Hematopoietic multipotent progenitor cell treated with erythropoietin and hydrocortisone succinate and interleukin-3 and kit ligand, for 15 days (in vitro differentiated cells): ENCODE data around the gene PPP1R9B.

Source experiments
- DNase-seq: peaks from one replicate; pipeline ENCODE4 v3.0.0-alpha.2; 2015; ENCODE audit warnings: low spot score

PPP1R9B gene

DNA sequence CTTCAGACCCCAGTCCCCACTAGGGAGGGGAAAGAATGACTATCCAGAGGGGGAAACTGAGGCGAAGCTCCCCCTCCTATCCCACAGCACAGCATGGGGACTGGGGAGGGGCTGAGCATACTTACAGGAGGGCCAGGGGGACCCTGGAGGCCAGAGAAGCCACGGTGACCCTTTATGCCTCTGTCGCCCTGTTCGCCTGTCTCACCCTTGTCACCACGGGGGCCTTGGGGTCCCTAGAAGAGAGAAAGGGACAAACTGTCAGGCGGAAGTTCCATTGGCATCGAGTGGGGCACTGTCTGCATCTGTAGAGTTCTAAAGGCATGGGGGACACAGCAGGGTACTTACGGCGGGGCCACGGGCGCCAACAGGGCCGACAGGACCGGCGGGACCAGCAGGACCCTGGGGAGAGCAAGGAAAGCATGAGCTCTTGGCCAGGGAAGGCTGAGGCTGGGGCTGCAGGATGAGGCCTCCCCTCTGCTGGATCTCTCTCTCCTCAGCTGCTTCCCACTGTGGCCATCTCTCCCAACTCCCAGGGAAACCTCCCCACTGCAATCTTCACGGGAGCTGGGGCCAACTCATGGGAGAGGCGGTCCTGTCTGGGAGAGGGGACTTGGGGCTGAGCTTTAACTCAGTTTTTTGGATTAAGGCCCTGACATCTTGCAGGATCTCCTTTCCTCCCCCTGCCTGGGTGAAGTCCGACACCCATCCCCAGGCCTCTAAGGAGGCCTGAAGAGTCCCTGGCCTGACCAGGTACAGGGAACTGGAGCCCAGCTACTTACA, 37.5 kb upstream of the PPP1R9B start:
- DNase-seq: no peak

DNA sequence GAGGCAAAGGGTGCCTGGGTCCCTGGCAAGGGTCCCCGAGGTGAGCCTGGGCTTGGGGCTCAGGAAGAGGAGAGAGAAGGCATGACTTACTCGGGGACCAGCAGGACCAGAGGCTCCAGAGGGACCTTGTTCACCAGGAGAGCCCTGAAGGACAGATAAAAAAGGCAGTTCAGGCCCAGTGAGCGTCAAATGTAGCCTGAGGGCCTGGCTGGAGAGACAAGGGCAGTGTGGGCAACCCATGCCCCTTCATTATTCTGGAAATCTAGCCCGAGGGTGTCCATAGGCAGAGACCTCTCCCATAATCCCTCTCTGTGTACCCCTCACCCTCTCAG, 36.9 kb upstream of the PPP1R9B start:
- DNase-seq: no peak

DNA sequence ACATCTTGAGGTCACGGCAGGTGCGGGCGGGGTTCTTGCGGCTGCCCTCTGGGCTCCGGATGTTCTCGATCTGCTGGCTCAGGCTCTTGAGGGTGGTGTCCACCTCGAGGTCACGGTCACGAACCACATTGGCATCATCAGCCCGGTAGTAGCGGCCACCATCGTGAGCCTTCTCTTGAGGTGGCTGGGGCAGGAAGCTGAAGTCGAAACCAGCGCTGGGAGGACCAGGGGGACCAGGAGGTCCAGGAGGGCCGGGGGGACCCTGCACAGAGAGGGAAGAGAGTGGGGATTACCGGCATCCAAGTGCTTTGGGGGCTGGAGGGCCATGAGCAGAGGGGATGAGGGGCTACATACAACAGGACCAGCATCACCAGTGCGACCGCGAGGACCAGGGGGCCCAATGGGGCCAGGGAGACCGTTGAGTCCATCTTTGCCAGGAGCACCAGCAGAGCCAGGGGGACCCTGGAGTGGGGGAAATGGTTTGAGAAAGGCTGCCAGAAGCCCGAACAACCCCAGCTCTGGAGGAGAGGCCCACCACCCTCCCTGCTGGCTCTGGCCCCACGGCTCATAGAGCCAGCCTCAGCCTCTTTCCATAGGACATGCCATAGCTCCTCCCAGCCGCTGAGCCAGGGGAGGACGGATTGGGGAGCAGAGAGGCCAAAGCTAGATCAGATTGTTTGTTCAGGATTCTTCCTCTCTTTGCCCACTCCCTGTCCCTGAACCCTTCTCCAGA, 36.4 kb upstream of the PPP1R9B start:
- DNase-seq: no peak

DNA sequence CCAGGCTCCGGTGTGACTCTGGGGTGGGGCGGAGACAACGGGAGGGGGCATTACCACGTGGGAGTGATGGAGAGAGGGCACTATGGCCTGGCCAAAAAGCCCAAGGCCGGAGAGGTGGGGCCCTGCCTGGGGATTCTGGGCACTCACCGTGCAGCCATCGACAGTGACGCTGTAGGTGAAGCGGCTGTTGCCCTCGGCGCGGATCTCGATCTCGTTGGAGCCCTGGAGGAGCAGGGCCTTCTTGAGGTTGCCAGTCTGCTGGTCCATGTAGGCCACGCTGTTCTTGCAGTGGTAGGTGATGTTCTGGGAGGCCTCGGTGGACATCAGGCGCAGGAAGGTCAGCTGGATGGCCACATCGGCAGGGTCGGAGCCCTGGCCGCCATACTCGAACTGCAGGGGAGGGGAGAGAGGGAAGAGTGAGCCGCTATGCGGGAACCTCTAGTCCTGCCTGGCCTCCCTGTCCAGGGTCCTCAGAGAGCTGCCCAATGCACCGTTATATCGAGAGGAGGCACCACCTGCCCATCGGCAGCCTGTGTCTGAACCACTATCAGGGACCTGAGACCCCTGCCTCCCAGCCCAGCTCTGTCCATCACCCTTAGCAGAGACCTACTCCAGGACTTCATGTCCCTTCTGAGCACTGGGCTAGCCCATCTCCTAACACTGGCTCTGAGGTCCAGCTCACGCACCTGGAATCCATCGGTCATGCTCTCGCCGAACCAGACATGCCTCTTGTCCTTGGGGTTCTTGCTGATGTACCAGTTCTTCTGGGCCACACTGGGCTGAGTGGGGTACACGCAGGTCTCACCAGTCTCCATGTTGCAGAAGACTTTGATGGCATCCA, 35.4 kb upstream of the PPP1R9B start:
- no peak for DNase-seq

DNA sequence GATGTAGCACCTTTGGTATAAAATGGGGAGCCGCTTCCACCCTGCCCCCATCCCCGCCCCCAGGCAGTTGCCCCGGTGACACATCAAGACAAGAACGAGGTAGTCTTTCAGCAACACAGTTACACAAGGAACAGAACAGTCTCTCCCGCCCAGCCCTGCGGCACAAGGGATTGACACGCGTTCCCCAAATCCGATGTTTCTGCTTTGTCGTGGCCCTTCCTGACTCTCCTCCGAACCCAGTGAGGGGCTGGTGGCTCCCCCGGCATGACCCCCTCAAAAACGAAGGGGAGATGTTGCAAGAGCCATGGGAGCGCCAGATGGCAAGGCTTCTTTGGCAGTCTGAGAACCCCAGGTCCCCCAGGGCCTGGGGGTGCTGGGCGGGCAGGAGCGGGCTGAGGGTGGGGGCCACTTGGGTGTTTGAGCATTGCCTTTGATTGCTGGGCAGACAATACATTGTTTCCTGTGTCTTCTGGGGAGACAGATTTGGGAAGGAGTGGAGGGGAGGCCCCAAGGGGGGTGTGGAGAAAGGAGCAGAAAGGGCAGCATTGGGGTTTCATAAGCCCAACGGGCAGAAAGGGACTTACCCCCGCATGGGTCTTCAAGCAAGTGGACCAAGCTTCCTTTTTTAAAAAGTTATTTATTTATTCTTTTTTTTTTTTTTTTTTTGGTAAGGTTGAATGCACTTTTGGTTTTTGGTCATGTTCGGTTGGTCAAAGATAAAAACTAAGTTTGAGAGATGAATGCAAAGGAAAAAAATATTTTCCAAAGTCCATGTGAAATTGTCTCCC, 34.3 kb upstream of the PPP1R9B start:
- no peak for DNase-seq

DNA sequence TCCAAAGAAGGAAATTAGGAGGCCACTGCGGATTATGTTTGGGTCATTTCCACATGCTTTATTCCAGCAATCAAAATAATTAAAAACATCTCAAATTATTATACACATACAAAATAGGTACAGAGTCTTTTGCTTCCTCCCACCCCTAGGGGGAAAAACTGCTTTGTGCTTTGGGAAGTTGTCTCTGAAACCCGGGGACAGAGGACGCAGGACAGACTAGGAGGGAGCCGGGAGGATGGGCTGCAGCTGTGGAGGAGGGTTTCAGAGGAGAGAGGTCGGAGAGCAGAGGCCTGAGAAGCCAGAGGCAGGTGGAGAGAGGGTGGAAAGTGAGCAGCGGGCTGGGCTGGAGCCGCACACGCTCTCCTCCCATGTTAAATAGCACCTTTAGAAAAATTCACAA, 33.6 kb upstream of the PPP1R9B start:
- DNase-seq: no peak

DNA sequence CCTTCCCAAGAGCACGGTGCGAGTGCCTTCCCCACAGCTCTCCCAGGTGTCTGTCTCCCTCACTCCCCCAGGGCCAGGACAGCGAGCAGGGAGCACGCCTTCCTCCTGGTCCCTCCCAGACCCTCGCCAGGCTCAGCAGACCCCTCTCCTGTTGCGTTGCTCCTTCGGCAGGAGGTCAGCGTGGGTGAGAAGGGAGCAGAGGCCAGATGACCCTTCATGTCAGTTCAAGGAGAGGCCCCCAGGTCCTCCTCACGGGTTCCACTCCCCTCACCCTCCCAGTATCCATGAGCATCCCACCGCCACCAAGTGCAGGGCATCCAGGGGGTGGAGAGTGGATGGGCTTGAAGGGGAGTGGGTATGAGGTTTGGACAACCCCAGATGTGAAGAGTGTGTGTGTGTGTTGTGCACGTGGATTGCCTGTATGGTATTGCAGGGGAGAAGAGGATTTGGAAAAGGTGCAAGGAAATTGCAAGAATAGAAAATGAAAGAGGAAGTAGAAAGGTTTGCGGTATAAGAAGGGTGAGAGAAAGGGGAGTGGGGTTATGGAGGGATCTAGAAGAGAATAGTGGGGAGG, 33.0 kb upstream of the PPP1R9B start:
- DNase-seq: no peak

DNA sequence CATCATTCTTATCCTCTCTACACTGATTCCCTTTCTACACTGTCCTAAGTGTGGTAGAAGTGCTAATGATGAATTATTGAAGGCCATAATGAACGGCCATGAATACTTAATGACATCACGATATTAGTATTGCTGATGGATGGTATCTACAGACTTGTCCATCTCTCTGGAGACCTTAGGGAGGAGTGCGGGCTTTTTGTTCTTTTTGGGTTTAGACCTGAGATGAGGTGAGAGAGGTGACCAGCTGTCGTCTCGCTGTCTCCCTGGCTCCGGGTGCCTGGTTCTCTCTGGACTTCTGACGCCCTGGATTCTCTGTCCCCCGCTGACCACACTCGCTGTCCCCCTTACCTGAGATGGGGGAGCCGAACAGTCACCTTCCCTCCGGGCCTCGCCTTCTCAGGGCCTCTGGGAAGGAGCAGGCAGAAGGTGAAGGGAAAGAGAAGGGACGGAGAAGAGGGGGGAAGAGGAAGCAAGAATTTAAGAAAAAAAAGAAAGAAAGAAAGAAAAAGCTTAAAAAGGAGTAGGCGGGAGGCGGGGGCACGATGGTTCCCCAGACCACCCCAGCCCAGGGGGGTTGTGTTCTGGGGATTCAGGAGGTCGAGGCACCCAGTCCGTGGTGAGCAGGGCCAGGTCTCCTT, 32.4 kb upstream of the PPP1R9B start:
- DNase-seq: no peak

DNA sequence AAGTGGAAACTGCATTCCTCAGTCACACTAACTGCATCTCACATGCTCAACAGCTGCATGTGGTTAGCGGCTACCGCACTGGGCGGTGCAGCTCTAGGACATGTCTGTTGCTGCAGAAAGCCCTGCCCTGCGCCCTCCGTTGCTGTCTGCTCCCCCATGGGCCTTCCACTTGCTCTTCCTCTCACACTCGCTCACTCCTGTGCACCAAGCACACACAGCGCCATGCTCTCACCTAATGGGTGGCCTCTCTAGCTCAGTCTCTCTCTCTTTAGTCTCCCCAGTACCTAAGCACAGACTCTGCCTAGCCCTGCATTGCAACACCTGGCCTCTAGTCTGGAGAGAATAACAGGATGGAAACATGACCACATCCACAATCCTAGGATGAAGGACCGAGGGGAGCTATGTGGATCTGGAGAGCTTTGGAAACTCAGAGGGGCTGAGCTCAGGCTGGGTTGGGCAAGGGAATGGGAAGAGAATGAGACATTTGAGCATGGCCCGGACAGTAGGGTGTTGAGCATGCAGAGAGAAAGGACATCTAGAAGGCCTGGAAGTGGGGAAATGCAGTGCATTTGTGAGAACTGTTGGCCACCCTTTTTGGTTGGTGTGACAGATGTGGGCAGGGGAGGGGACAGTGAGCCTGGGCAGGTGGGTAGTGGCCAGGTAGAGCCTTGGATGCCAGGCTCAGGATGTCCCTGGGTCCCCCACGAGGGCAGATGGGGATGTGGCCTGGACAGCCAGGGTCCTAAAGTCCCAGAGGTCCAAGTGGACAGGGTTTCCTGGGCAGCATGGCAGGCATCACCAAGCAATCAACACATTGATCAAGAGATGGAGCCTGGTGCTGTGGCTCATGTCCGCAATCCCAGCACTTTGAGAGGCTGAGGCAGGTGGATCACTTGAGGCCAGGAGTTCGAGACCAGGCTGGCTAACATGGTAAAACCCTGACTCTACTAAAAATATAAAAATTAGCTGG, 31.4 kb upstream of the PPP1R9B start:
- no peak for DNase-seq

DNA sequence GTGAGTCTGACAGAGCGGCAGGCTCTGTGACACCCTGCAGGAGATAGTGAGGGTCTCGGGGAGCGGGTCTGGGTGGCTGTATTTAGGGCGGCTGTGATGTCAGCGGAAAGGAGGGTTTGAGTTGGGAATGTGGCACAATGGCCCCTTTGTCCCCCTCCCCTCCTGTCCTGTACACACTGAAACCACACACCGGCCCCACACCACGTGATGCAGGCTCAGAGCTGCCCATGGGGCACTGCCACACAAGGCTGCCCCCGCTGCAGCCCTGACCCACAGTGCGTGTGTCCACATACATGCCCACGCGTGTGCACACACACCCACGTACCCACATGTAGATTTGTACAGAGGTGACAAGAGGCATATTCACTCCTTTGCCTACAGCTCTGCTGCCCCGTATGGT, 30.7 kb upstream of the PPP1R9B start:
- no peak for DNase-seq

DNA sequence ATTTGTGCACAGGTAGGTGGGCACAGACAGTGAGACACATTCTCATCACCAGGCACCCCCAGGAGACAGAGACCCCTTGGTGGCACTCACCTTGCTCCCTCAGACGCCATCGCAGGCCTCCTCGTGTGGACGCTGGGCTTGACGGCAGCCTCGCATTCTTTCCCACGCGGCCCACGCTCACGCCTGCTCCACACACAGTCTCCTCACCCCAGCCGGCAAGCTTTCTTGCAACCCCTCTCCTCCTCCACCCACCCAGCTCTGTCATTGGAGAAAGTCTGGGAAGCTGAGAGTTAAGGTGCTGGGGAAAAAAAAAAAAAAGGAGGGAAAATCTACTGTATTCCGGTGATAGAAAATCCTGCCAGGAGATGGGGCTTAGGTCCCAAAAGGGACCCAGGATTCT, 30.1 kb upstream of the PPP1R9B start:
- no peak for DNase-seq

DNA sequence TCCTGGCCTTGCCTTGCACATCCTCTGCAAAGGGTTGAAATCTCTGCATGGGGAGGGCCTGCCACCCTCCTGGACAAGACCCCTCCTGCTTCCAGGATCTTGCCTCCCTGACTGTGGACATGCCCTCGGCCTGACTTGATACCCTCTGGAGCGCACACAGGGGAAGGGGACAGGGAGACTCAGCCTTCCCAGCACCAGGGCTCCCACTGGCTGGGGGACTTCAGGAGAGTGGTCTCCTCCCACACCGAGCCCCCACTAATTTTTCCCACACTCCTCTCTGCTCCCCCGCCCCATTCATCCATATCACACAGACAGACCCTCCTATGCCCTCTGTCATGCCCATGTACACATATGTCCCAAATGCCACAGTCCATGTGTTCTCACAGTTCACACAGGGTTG, 29.6 kb upstream of the PPP1R9B start:
- DNase-seq: no peak

DNA sequence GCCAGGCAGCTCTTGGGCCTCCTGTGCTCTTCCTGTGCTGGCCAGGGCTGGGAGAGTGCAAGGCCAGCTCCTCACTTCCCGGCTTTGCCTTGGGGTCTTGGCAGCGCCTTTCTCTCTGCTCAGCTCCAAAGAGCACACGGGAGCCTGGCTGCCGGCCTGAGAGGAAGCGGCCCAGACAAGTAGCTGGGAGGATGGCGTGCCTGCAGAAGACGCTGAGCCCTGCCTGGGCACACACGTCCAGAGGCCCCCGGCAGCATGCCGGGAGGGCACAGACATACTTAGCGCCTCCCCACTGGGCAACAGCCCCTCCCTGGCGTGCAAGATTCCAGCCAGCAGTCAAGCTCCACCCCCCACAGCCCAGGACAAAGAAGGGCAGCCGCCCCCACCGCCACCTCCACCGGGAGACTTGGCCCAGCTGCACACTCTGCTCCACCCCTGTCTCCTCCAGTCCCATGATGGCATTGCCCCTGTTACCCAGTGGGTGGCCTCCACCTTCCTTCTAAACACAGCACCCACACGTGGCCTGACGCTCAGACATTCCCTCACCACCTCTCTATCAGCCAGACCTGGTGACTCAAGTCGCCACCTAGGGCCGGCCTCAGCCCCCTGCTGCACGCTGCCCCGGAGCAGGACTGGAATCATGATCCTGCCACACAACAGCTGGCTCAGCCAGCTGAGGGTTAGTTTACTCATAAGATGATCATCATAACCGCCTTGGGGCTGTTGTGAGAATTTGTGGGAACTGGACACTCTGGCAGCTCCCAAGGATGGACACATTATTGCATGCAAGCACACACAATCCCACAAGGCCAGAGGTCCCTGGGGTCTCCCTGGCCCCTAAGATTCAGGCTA, 27.7 kb upstream of the PPP1R9B start:
- DNase-seq: peak; percentile 64

DNA sequence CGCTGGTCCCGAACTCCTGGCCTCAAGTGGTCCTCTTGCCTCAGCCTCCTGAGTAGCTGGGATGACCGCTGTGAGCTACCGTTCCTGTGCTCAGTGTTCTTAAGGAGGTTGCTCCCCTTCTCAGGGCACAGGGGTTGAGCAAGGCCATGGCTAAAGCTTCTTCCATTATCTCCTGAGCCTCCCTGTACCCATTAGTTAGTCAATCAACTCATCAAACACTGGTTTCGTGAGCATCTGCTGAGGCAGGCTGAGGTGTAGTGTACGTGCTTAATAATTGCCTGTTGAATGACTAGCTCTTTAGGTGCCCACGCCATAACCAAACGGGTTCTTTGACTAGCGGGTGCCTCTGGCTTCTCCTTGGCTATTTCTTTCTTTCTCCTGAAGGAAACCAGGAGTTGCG, 27.0 kb upstream of the PPP1R9B start:
- no peak for DNase-seq

DNA sequence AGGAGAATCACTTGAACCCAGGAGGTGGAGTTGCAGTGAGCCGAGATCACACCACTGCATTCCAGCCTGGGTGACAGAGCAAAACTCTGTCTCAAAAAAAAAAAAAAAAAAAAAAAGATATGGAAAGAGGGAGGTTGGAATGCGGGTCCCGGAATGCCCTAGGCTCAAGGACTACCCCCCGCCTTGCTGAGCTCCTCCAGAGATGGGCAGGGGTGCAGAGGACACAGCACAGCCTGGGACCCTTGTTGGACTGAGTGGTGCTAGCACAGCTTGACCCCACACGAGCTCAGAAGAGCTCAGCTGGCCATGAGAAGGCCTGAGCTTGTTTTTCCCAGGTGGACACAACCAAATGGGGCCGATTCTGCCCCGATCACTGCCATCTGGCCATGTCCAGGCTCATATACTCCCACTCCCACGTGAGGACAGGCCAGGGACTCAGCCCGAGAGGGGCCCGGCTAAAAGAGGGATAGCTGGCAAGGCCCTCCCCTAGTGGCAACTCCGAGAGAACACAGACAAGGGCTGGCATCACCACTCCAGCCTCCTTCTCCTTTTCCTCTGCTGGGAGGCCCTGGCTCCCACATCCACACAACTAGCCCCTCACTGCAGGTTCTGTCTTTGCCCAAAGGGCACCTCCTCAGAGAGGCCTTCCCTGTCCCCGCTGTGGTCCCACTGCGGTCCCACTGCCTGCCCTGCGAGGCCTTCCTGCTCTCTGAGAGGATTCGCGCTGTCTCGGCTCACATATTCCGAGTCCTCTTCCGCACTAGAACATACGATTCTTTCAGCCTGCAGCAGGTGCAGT, 26.3 kb upstream of the PPP1R9B start:
- DNase-seq: no peak

DNA sequence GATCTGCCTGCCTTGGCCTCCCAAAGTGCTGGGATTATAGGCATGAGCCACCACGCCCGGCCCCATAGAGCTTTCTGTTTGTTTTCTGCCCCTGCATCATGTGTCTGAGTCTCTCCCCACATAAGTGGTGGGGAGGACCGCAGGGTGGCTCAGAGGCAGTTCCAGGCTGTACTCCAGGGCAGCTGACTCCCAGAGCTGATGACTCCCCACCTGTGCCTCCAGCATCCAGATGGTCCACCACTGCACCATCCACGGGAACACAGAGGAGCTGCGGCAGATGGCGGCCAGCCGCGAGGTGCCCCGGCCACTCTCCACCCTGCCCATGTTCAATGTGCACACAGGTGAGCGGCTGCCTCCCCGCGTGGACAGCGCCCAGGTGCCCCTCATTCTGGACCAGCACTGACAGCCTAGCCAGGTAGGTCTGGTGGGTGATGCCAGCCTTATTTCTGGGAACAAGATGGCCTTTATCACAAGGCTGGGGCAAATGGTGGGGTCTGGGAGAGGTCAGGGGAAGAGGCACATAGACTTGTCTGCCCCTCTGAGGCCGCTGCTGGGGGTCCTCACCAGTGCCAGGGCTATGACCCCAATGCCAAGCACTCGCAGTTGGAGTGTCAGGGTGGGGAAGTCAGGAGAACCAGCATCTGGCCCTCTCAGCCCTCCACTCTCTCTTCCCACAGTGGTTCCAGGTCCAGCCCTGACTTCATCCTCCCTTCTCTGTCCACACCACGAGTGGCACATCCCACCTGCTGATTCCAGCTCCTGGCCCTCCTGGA, 24.7 kb upstream of the PPP1R9B start:
- DNase-seq: no peak

DNA sequence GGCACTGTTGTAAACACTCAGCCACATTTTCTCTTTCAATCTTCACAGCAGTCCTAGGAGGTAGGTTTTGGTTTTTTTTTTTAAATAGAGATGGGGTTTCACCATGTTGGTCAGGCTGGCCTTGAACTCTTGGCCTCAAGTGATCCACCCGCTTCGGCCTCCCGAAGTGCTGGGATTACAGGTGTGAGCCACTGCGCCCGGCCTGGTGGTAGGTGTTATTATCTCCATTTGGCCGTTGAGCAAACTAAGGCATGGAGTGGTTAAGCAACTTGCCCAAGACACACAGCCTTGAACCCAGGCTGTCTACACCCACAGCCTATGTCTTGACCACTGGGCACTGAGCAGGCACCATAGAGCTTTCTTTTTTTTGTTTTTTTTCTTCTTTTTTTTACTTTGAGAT, 24.0 kb upstream of the PPP1R9B start:
- no peak for DNase-seq
